A673 (cell line): ENCODE data around the gene MYO1D. TPM values are rescaled to one million over a fixed set of nuclear protein-coding genes. Genes with fewer than 3 reads are reported as not detected.
"Not testable (repeated sequence)": the region's sequence is repeated elsewhere in the genome, so short reads cannot be mapped to it uniquely, and the experiment has no call there.

ENCODE experiments used
- BruUV-seq: library from RNA; stranded (reverse); fragments of 400-500 nt; replicated peaks from 2 replicates; lab custom pipeline; 2021; lab: Mats Ljungman, UMichigan
- CTCF ChIA-PET: fragments of 300-600 bp; sonication (Branson Sonifier 250); formaldehyde crosslinking; loops from one replicate; lab custom pipeline; 2022; ENCODE audit warnings: antibody characterized with exemption; lab: Charles Lee
- POLR2A ChIA-PET: fragments of 300-600 bp; sonication (Branson Sonifier 250); formaldehyde crosslinking; loops from one replicate; lab custom pipeline; 2022; ENCODE audit warnings: antibody characterized with exemption; ENCODE audit not compliant: low non-redundant PET; lab: Charles Lee
- DNase-seq: peaks from one replicate; pipeline ENCODE4 v3.0.0-alpha.2; 2015; ENCODE audit warnings: low spot score
- H3K27ac ChIP-seq: fragments of 200-600 bp; sonication (generic); 2 replicates; pipeline ENCODE4 v1.5.1; 2016; ENCODE audit warnings: mixed run types, low read depth, mild to moderate bottlenecking, mixed read lengths, antibody characterized with exemption, low read length; ENCODE audit not compliant: poor library complexity, severe bottlenecking
- H3K27me3 ChIP-seq: fragments of 200-600 bp; sonication (generic); replicated peaks from 2 replicates; pipeline ENCODE4 v1.6.1; 2017; ENCODE audit warnings: mixed run types, low read depth, mild to moderate bottlenecking, mixed read lengths, antibody characterized with exemption, low read length; ENCODE audit not compliant: insufficient read depth, poor library complexity
- H3K36me3 ChIP-seq: fragments of 200-600 bp; sonication (generic); 2 replicates; pipeline ENCODE4 v1.6.1; 2016; ENCODE audit warnings: mixed run types, mild to moderate bottlenecking, mixed read lengths, antibody characterized with exemption, low read length; ENCODE audit not compliant: insufficient read depth, poor library complexity, severe bottlenecking
- H3K4me1 ChIP-seq: fragments of 200-600 bp; sonication (generic); 2 replicates; pipeline ENCODE4 v1.6.1; 2017; ENCODE audit warnings: mixed run types, mild to moderate bottlenecking, mixed read lengths, antibody characterized with exemption, low read length; ENCODE audit not compliant: insufficient read depth, poor library complexity, severe bottlenecking
- H3K4me3 ChIP-seq: fragments of 200-600 bp; sonication (generic); 2 replicates; pipeline ENCODE4 v1.5.1; 2016; ENCODE audit warnings: low read depth, mixed run types, mild to moderate bottlenecking, mixed read lengths, low read length; ENCODE audit not compliant: poor library complexity, severe bottlenecking
- H3K9me3 ChIP-seq: fragments of 200-600 bp; sonication (generic); 2 replicates; pipeline ENCODE4 v1.6.1; 2016; ENCODE audit warnings: mixed run types, low read depth, mild to moderate bottlenecking, mixed read lengths, antibody characterized with exemption, low read length; ENCODE audit not compliant: poor library complexity, severe bottlenecking
- CTCF ChIP-seq: fragments of 300-800, 200-600 bp; sonication (generic); conservative IDR thresholded peaks from 2 replicates; pipeline ENCODE4 v1.5.1; 2017; ENCODE audit warnings: low read depth, mild to moderate bottlenecking, antibody characterized with exemption, low read length, moderate library complexity, mixed read lengths
- EZH2 ChIP-seq: fragments of 200-600 bp; sonication (generic); IDR thresholded peaks from 2 replicates; pipeline ENCODE4 v1.6.1; 2017; ENCODE audit warnings: borderline replicate concordance, low read depth, mild to moderate bottlenecking, mixed read lengths, antibody characterized with exemption, low read length; ENCODE audit not compliant: poor library complexity, severe bottlenecking
- intact Hi-C: fragments of 100-400 bp; cut with micrococcal nuclease; formaldehyde crosslinking; loops from one replicate; pipeline ENCODE4 v1.10.0; 2022; ENCODE audit not compliant: unreplicated experiment
- total RNA-seq: library from RNA; stranded (reverse); gene quantifications from 2 replicates; pipeline ENCODE4 v1.2.3, GENCODE V29; 2021

Gene MYO1D
- total RNA-seq, 1 experiment from 2014 or later = 10.4 TPM

- H3K27ac ChIP-seq = no peak overlapping the region
- no peaks in the 10 kb centered on the region for H3K4me1 ChIP-seq
- intact Hi-C loops = no loop called here
- no peaks in the 10 kb centered on the region for H3K27me3 ChIP-seq
- no peak for TF ChIP-seq CTCF
- TF ChIP-seq EZH2 = no peak
- no peaks in the 10 kb centered on the region for H3K36me3 ChIP-seq
- DNase-seq = no peak
- H3K9me3 ChIP-seq = no peaks in the 10 kb centered on the region
- POLR2A ChIA-PET = no interaction called here
- CTCF ChIA-PET = no interaction called here
- BruUV-seq = no TSS peak
- no peak overlapping the region for H3K4me3 ChIP-seq
These were observed 225.8 kb downstream of the MYO1D start for GRCh38 chr17:32651084-32651483.

- H3K27ac ChIP-seq = no peak overlapping the region
- no peaks in the 10 kb centered on the region for H3K9me3 ChIP-seq
- H3K27me3 ChIP-seq = no peaks in the 10 kb centered on the region
- H3K36me3 ChIP-seq = no peaks in the 10 kb centered on the region
- POLR2A ChIA-PET = no interaction called here
- BruUV-seq = no TSS peak
- DNase-seq = no peak
- TF ChIP-seq CTCF = no peak
- no peak for TF ChIP-seq EZH2
- H3K4me1 ChIP-seq = no peaks in the 10 kb centered on the region
- intact Hi-C loops = loop anchor here (10.0 kb wide), 1 partner anchor 56 kb away; no protein-coding TSS in a partner anchor
- H3K4me3 ChIP-seq = no peak overlapping the region
- CTCF ChIA-PET = no interaction called here
These were observed 228.5 kb downstream of the MYO1D start for GRCh38 chr17:32648450-32648849.

GRCh38 chr17:32646941-32647340 lies 230.0 kb downstream of the MYO1D start:
- ChIA-PET CTCF (no interaction called here), POLR2A (no interaction called here)
- no TSS peak for BruUV-seq

GRCh38 chr17:32641514-32641913 lies 235.4 kb downstream of the MYO1D start:
- CTCF ChIA-PET, H3K9me3 ChIP-seq, H3K27ac ChIP-seq, H3K4me3 ChIP-seq, DNase-seq, POLR2A ChIA-PET, BruUV-seq, H3K4me1 ChIP-seq, H3K27me3 ChIP-seq, H3K36me3 ChIP-seq: not testable (repeated sequence)
- intact Hi-C loops = loop anchor here (10.0 kb wide), 1 partner anchor 63 kb away; no protein-coding TSS in a partner anchor

More at GRCh38 chr17:32646941-32647340, 230.0 kb downstream of the MYO1D start:
- Histone ChIP-seq H3K4me1 (no peaks in the 10 kb centered on the region), H3K4me3 (no peak overlapping the region), H3K27ac (no peak overlapping the region), H3K36me3 (no peaks in the 10 kb centered on the region), H3K9me3 (no peaks in the 10 kb centered on the region), H3K27me3 (no peaks in the 10 kb centered on the region)
- no peak for DNase-seq
- intact Hi-C loops = loop anchor here (10.0 kb wide), 1 partner anchor 58 kb away; no protein-coding TSS in a partner anchor
- TF ChIP-seq CTCF (no peak), EZH2 (no peak)
